Osteoblast (primary cell): Measurements from ENCODE around the gene SEMA4A. TPM values are rescaled to one million over a fixed set of nuclear protein-coding genes. Genes with fewer than 3 reads are reported as not detected.

ENCODE experiments used
- DNase-seq: peaks from one replicate; pipeline ENCODE4 v3.0.0; 2011; ENCODE audit warnings: low spot score, mixed read lengths; ENCODE audit not compliant: insufficient read length; ENCODE audit errors: missing footprints
- H2AFZ ChIP-seq: 2 replicates; pipeline ENCODE4 v1.6.0; 2011; ENCODE audit warnings: mild to moderate bottlenecking, low read length
- H3K27ac ChIP-seq: 2 replicates; pipeline ENCODE4 v1.5.1; 2011; ENCODE audit warnings: mild to moderate bottlenecking, low read depth, low read length, moderate library complexity
- H3K27me3 ChIP-seq: 2 replicates; pipeline ENCODE4 v1.6.0; 2012; ENCODE audit warnings: mild to moderate bottlenecking, control low read depth, inconsistent platforms, low read length, moderate library complexity; ENCODE audit not compliant: insufficient read depth
- H3K36me3 ChIP-seq: 2 replicates; pipeline ENCODE4 v1.5.1; 2011; ENCODE audit warnings: mild to moderate bottlenecking, low read length, control low read depth, moderate library complexity; ENCODE audit not compliant: insufficient read depth
- H3K4me1 ChIP-seq: 2 replicates; pipeline ENCODE4 v1.5.1; 2011; ENCODE audit warnings: mild to moderate bottlenecking, low read length, control low read depth, moderate library complexity; ENCODE audit not compliant: insufficient read depth
- H3K4me2 ChIP-seq: 2 replicates; pipeline ENCODE4 v1.6.0; 2011; ENCODE audit warnings: mild to moderate bottlenecking, low read length; ENCODE audit not compliant: insufficient read depth
- H3K4me3 ChIP-seq: fragments of 200-600 bp; sonication (generic); 3 replicates; pipeline ENCODE4 v1.5.1; 2012; ENCODE audit warnings: mild to moderate bottlenecking, low read length, inconsistent platforms; ENCODE audit not compliant: insufficient read depth
- H3K79me2 ChIP-seq: 2 replicates; pipeline ENCODE4 v1.6.0; 2012; ENCODE audit warnings: mild to moderate bottlenecking, low read length, control low read depth, inconsistent platforms; ENCODE audit not compliant: insufficient read depth
- H3K9me3 ChIP-seq: 2 replicates; pipeline ENCODE4 v1.5.1; 2011; ENCODE audit warnings: low read depth, low read length, control low read depth
- H4K20me1 ChIP-seq: 2 replicates; pipeline ENCODE4 v1.6.0; 2012; ENCODE audit warnings: mild to moderate bottlenecking, low read length, control low read depth; ENCODE audit not compliant: insufficient read depth
- total RNA-seq: library from RNA; depleted of rRNA; stranded (reverse); fragments of >200 nt; gene quantifications from 2 replicates; pipeline ENCODE4 v1.2.3, GENCODE V29; 2012
- TF ChIP-seq, protein P1 (sequence below): IDR thresholded peaks from 2 replicates; pipeline ENCODE4 v1.5.1; 2011; ENCODE audit warnings: mild to moderate bottlenecking, low read depth, low read length, moderate library complexity; ENCODE audit errors: extremely low read depth

The SEMA4A gene
- total RNA-seq, 1 donor: 1.8 TPM

DNA sequence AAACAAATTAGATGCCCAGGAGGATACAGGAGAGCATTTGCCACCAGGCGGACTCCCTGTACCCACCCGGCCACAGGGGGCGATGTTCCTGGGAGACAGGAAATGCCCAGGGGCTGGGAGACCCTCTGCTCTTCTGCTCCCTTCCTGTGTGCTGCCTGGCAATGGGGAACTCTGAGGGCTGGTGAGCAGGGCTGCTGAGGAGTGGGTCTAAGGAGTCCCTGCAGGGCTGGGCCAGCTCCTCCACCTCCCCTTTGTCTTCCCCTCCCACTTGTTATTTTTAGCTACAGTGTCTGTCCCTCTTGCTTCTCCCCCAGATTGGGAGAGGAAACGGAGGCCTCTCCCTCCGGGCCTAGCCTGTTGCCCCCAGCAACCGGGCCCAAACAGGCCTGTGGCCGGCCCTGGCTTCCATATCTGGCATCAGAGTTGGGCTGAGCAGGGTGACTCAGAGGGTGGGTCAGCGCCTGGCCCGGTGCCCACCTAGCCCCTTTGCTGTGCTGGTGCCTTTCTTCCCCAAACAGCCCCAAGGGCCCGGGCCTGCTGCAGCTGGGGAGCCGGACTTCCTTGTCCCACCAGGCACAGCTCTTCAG lies 27.2 kb upstream of the SEMA4A start:
- Histone ChIP-seq H3K27ac (peak overlapping the region; percentile 100), H3K4me3 (peak overlapping the region; percentile 60), H3K4me1 (peaks cover 90% of the 10 kb centered on the region), H3K27me3 (no peaks in the 10 kb centered on the region), H4K20me1 (peaks cover 23% of the 10 kb centered on the region), H3K79me2 (peaks cover 86% of the 10 kb centered on the region), H3K4me2 (peak overlapping the region; percentile 77), H2AFZ (no peak overlapping the region), H3K36me3 (peaks cover 10% of the 10 kb centered on the region), H3K9me3 (no peaks in the 10 kb centered on the region)
- TF ChIP-seq, protein P1, sequence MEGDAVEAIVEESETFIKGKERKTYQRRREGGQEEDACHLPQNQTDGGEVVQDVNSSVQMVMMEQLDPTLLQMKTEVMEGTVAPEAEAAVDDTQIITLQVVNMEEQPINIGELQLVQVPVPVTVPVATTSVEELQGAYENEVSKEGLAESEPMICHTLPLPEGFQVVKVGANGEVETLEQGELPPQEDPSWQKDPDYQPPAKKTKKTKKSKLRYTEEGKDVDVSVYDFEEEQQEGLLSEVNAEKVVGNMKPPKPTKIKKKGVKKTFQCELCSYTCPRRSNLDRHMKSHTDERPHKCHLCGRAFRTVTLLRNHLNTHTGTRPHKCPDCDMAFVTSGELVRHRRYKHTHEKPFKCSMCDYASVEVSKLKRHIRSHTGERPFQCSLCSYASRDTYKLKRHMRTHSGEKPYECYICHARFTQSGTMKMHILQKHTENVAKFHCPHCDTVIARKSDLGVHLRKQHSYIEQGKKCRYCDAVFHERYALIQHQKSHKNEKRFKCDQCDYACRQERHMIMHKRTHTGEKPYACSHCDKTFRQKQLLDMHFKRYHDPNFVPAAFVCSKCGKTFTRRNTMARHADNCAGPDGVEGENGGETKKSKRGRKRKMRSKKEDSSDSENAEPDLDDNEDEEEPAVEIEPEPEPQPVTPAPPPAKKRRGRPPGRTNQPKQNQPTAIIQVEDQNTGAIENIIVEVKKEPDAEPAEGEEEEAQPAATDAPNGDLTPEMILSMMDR: peak; percentile 56
- peak; percentile 94 for DNase-seq

DNA sequence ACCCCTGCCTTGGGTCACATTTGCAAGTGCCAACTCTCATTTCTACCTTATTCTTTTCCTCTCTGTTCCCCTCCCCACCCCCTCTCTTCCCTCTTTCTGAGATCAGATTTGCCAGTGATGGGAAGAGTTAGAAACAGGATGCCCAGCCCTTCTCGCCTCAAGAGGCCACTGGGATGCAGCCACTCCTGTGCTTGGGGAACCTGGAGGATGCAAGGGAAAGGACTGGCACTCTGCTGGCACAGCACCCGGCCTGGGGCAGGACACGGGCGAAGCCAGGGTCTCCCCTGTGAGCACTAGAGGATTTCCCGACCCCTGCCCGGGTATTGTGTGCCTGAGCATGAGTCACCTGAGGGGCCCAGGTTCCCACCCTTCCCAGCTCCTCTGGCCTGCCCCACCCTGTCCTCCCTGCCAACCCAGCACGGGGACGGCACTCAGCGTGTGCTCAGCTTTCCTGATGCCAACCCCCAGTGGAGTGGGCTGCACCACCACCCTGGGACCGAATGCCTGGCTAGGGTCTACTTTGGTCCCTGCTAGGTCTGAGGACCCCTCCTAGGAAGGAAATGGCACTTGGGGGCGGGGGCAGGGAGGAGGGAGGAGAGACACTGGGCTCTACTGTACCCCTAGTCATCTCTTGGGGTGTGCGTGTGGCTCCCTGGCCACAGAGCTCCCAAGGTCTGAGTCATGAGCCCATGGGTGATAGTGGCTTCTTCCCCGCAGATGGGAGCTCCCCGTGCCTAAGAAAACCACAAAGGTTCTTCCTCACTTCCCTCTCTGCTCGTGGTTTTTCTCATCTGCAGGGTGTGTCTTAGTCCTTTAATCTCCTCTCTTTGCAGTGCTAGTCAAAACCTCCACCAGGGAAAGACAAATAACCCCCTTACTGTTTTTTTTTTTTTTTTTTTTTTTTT lies 26.5 kb upstream of the SEMA4A start:
- peak; percentile 90 for DNase-seq
- Histone ChIP-seq H3K36me3 (peaks cover 18% of the 10 kb centered on the region), H3K4me2 (peak overlapping the region; percentile 77), H3K9me3 (no peaks in the 10 kb centered on the region), H3K27me3 (no peaks in the 10 kb centered on the region), H3K4me3 (peak overlapping the region; percentile 60), H3K4me1 (peaks cover 83% of the 10 kb centered on the region), H3K79me2 (peaks cover 86% of the 10 kb centered on the region), H4K20me1 (peaks cover 23% of the 10 kb centered on the region), H3K27ac (peak overlapping the region; percentile 100), H2AFZ (no peak overlapping the region)
- TF ChIP-seq, protein P1: no peak

DNA sequence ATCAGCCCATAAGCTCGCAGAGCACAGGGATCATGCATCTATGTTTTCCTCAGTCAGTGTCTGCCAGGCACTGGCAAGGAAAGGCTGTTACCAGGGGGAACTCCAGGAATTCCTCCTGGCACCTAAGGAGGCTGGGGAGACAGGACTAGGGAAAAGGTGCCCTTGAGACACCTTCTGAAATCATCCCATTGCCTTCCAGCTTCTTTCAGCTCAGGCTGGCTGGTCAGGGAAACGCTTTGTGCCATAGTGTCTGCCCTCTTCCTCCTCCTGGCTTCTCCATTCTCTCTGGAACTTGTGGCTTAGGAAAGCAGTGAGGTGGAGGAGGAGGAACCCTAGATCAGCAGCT lies 25.1 kb upstream of the SEMA4A start:
- Histone ChIP-seq H3K4me3 (peak overlapping the region; percentile 23), H3K36me3 (peaks cover 31% of the 10 kb centered on the region), H2AFZ (no peak overlapping the region), H3K4me2 (peak overlapping the region; percentile 77), H3K9me3 (no peaks in the 10 kb centered on the region), H3K79me2 (peaks cover 81% of the 10 kb centered on the region), H3K27me3 (no peaks in the 10 kb centered on the region), H3K27ac (peak overlapping the region; percentile 100), H4K20me1 (peaks cover 19% of the 10 kb centered on the region), H3K4me1 (peaks cover 69% of the 10 kb centered on the region)
- no peak for DNase-seq
- TF ChIP-seq, protein P1: no peak
